GM19455 (cell line): Measurements from ENCODE around the gene DEPDC1B.
"Not testable (repeated sequence)": the region's sequence is repeated elsewhere in the genome, so short reads cannot be mapped to it uniquely, and the experiment has no call there.

Source experiments
- ATAC-seq: cut with Tn5 transposase; IDR thresholded peaks from one replicate; pipeline ENCODE4 v1.9.1; 2021; ENCODE audit not compliant: unreplicated experiment

The DEPDC1B gene

GRCh38 chr5:60649288-60649917, 50.6 kb downstream of the DEPDC1B start:
- peak; percentile 69 for ATAC-seq

- ATAC-seq: no peak
These were observed 51.8 kb downstream of the DEPDC1B start for GRCh38 chr5:60648175-60648574.

- no peak for ATAC-seq
These were observed 59.1 kb downstream of the DEPDC1B start for GRCh38 chr5:60640901-60641300.

GRCh38 chr5:60639544-60639943, 60.4 kb downstream of the DEPDC1B start:
- no peak for ATAC-seq

- ATAC-seq: no peak
These were observed 61.7 kb downstream of the DEPDC1B start for GRCh38 chr5:60638300-60638699.

GRCh38 chr5:60636644-60637043, 63.3 kb downstream of the DEPDC1B start:
- no peak for ATAC-seq

GRCh38 chr5:60636001-60636400, 64.0 kb downstream of the DEPDC1B start:
- ATAC-seq: no peak

GRCh38 chr5:60634051-60634450, 65.9 kb downstream of the DEPDC1B start:
- no peak for ATAC-seq

GRCh38 chr5:60633341-60633740, 66.6 kb downstream of the DEPDC1B start:
- no peak for ATAC-seq

- ATAC-seq: no peak
These were observed 67.8 kb downstream of the DEPDC1B start for GRCh38 chr5:60632153-60632552.

- no peak for ATAC-seq
These were observed 69.1 kb downstream of the DEPDC1B start for GRCh38 chr5:60630836-60631235.

- ATAC-seq: no peak
These were observed 69.8 kb downstream of the DEPDC1B start for GRCh38 chr5:60630179-60630578.

- not testable (repeated sequence) for ATAC-seq
These were observed 75.1 kb downstream of the DEPDC1B start for GRCh38 chr5:60624875-60625274.

- not testable (repeated sequence) for ATAC-seq
These were observed 79.2 kb downstream of the DEPDC1B start for GRCh38 chr5:60620752-60621151.

GRCh38 chr5:60613826-60614225, 86.1 kb downstream of the DEPDC1B start:
- ATAC-seq: no peak

- ATAC-seq: no peak
These were observed 88.7 kb downstream of the DEPDC1B start for GRCh38 chr5:60611099-60611740.

- ATAC-seq: no peak
These were observed 95.2 kb downstream of the DEPDC1B start for GRCh38 chr5:60604771-60605170.

- ATAC-seq: no peak
These were observed 101.5 kb downstream of the DEPDC1B start for GRCh38 chr5:60598424-60598823.

GRCh38 chr5:60597572-60598320, 102.2 kb downstream of the DEPDC1B start:
- peak; percentile 83 for ATAC-seq

GRCh38 chr5:60594715-60595477, 105.1 kb downstream of the DEPDC1B start:
- ATAC-seq: no peak

- ATAC-seq: no peak
These were observed 109.8 kb downstream of the DEPDC1B start for GRCh38 chr5:60590172-60590571.
